Prostate gland (tissue), 2 donors: ENCODE data around the gene NXPE1.
"Not testable (repeated sequence)": the region's sequence is repeated elsewhere in the genome, so short reads cannot be mapped to it uniquely, and the experiment has no call there.

ENCODE experiments used
- CTCF ChIP-seq, 4 experiments: fragments of 200-600 bp in 2 of 4; fragments of 450-650 bp in 2 of 4; sonication (generic) in 2 of 4; IDR thresholded peaks; 1 replicate in 3 of 4; 2 replicates in 1 of 4; pipeline ENCODE4 v1.5.1; 2016 to 2019; ENCODE audit warnings: antibody characterized with exemption in 4 of 4, mild to moderate bottlenecking in 2 of 4, moderate library complexity in 2 of 4
- POLR2A ChIP-seq: fragments of 450-650 bp; IDR thresholded peaks from one replicate; pipeline ENCODE4 v1.6.1; 2016; ENCODE audit warnings: antibody characterized with exemption, mild to moderate bottlenecking

DNA sequence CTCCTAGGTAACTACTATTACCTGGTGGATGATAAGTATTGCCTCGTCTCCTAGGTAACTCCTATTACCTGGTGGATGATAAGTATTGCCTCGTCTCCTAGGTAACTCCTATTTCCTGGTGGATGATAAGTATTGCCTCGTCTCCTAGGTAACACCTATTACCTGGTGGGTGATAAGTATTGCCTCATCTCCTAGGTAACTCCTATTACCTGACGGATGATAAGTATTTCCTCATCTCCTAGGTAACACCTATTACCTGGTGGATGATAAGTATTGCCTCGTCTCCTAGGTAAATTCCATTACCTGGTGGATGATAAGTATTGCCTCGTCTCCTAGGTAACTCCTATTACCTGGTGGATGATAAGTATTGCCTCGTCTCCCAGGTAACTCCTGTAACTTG, 43.5 kb upstream of the NXPE1 start:
- TF ChIP-seq CTCF (IDR thresholded peaks at IDR 0.05); POLR2A: not testable (repeated sequence)
